ENCODE results near the gene USP24.

- no peak for TF ChIP-seq CTCF (IDR thresholded peaks at IDR 0.05)
- no peak for TF ChIP-seq EZH2 (IDR thresholded peaks at IDR 0.05)
- no peak for TF ChIP-seq EZH2phosphoT487 (IDR thresholded peaks at IDR 0.05)
These were observed 300 bp downstream of the USP24 start for GRCh38 chr1:55214934-55215193.
